Brain microvascular endothelial cell (primary cell): Measurements from ENCODE around the gene CDK2AP2.

Experiments used
- DNase-seq: peaks from one replicate; pipeline ENCODE4 v3.0.0-alpha.2; 2020
- H3K27ac ChIP-seq: fragments of 250-450 bp; sonication (Bioruptor Pico); 2 replicates; pipeline ENCODE4 v1.5.1; 2020; ENCODE audit warnings: mild to moderate bottlenecking, moderate library complexity
- H3K27me3 ChIP-seq: fragments of 250-450 bp; sonication (Bioruptor Pico); replicated peaks from 2 replicates; pipeline ENCODE4 v1.5.1; 2020; ENCODE audit warnings: mild to moderate bottlenecking
- H3K36me3 ChIP-seq: fragments of 250-450 bp; sonication (Bioruptor Pico); replicated peaks from 2 replicates; pipeline ENCODE4 v1.5.1; 2020; ENCODE audit warnings: mild to moderate bottlenecking
- H3K4me3 ChIP-seq: 2 replicates; pipeline ENCODE4 v1.5.1; 2011; ENCODE audit warnings: low read depth, mild to moderate bottlenecking, control low read depth, low read length, moderate library complexity
- in situ Hi-C: cut with HindIII; loops from 2 replicates; pipeline ENCODE4 v1.10.0; 2017; ENCODE audit warnings: low sequenced_read_pairs, low pct_ligation_motif_present
- TF ChIP-seq, protein P1 (sequence below): IDR thresholded peaks from 2 replicates; pipeline ENCODE4 v1.5.1; 2011; ENCODE audit warnings: low read depth, mild to moderate bottlenecking, moderate library complexity, low read length, control low read depth, inconsistent platforms; ENCODE audit errors: missing control alignments

CDK2AP2 gene

DNA sequence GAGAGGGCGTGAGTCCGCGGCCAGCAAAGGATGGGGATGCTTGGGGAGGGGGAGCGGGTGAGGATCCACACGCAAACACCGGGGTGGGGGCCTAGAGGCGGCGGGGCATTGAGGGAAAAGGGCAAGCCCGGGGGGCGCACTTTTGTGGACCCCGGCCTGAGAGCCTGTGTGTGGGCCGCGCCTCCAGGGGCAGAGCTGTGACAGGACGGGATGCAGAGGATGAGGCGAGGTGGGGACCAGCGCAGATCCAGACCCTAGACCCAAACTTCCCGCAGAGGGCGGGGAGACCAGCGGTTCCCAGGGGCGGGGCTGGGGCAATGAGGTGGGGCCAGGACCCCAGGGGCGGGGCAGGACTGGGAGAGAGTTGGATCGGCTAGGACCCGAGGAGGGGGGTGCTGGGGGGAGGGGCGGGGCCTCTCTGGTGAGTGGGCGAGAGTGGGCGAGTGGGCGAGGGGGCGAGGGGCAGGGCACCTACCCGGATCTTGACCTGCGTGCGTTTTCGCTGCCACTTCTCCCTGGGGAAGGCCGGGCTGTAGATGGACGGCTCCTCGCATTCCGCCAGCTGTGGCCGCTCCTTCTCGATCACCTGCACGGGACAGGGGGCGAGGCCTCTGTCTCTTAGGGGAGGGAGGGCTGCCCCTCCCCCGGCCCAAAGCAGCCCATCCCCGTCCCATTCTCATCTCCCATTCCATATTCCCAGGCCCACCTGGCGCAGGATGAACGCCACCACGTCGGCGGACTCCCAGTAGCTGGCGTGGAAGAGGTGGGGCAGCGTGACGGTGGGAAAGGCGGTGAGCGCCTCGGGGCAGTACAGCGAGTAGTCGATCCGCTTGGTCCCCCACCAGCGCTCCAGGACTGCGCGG is 13.4 kb downstream of the CDK2AP2 start:
- no peaks in the 10 kb centered on the region for H3K27me3 ChIP-seq
- no peak for DNase-seq
- in situ Hi-C loops = no loop called here
- H3K27ac ChIP-seq = no peak overlapping the region
- H3K36me3 ChIP-seq = peaks cover 72% of the 10 kb centered on the region
- TF ChIP-seq, protein P1, sequence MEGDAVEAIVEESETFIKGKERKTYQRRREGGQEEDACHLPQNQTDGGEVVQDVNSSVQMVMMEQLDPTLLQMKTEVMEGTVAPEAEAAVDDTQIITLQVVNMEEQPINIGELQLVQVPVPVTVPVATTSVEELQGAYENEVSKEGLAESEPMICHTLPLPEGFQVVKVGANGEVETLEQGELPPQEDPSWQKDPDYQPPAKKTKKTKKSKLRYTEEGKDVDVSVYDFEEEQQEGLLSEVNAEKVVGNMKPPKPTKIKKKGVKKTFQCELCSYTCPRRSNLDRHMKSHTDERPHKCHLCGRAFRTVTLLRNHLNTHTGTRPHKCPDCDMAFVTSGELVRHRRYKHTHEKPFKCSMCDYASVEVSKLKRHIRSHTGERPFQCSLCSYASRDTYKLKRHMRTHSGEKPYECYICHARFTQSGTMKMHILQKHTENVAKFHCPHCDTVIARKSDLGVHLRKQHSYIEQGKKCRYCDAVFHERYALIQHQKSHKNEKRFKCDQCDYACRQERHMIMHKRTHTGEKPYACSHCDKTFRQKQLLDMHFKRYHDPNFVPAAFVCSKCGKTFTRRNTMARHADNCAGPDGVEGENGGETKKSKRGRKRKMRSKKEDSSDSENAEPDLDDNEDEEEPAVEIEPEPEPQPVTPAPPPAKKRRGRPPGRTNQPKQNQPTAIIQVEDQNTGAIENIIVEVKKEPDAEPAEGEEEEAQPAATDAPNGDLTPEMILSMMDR = no peak
- H3K4me3 ChIP-seq = no peak overlapping the region

DNA sequence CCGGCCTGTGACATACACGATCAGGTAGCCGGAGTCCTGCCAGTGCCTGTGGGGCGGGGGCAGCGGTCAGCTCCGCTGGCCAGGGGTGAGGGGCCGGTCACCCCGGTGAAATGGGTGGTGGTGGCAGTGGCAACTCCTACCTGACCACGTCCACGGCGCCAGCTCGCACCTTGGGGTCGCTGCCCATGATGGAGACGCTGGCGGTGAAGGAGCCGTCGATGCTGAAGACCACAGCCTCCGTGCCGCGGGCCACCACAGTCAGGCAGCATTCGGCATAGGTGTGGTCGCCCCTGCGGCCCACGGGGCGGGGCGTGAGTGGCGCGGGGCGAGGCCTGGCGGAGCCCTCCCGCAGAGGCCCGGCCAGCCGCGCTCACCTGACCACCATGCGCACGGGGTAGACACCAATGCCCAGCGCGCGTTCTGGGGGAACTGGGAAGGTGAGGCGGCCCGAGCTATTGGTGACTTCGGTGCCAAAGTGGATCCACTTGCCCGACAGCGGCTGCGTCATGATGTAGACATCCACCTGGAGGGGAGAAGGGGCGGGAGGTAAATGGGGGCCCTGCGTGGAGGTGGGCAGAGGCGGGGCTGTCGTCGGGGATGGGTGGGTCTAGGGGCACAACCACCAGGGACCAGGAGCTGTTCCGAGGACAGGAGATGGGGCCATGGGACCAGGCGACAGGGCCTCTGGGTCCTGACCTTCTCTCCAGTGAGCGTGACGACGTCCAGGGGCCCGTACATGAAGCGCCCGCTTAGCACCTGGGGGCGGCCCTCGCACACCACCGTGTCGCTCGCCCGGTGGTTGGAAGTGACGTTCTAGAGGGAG is 14.2 kb downstream of the CDK2AP2 start:
- Histone ChIP-seq H3K27me3 (no peaks in the 10 kb centered on the region), H3K27ac (no peak overlapping the region), H3K4me3 (no peak overlapping the region), H3K36me3 (peaks cover 77% of the 10 kb centered on the region)
- in situ Hi-C loops = no loop called here
- DNase-seq = no peak
- TF ChIP-seq, protein P1 = no peak

DNA sequence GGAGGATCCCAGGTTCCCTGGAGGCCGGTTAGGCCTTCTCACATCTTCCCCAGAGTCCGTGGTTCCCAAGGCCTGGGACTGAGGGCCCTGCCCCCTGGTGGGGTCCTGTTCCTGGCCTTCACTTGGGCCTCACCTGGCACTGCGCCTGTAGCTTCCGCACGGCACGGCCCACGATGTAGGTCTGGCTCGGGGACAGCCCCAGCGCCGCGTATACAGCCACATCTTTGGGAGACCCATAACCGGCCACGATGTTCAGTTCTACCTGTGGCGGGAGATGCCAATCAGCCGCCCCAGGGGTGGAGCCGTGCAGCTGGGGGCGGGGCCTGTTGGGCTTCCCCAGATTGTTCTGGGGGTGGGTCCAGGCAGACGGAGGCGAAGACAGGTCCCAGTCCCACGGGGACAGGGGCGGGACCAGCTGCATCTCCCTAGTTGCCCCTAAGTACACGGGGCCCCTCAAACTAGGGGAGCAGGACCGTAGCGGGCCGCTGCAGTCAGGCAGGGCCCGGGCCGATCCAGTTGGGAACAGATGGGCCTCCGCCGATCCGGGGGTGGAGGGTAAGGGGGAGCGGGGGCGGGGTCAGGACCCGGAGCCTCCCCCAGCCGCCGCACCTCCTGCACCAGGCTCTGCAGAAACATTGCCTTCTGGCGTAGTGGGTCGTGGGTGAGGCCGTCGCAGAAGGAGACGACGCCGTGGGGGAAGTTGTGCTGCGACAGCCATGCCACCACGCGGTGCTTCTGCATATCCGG is 15.0 kb downstream of the CDK2AP2 start:
- in situ Hi-C loops = no loop called here
- TF ChIP-seq, protein P1 = no peak
- Histone ChIP-seq H3K27ac (no peak overlapping the region), H3K36me3 (peaks cover 73% of the 10 kb centered on the region), H3K27me3 (no peaks in the 10 kb centered on the region), H3K4me3 (no peak overlapping the region)
- DNase-seq = no peak

DNA sequence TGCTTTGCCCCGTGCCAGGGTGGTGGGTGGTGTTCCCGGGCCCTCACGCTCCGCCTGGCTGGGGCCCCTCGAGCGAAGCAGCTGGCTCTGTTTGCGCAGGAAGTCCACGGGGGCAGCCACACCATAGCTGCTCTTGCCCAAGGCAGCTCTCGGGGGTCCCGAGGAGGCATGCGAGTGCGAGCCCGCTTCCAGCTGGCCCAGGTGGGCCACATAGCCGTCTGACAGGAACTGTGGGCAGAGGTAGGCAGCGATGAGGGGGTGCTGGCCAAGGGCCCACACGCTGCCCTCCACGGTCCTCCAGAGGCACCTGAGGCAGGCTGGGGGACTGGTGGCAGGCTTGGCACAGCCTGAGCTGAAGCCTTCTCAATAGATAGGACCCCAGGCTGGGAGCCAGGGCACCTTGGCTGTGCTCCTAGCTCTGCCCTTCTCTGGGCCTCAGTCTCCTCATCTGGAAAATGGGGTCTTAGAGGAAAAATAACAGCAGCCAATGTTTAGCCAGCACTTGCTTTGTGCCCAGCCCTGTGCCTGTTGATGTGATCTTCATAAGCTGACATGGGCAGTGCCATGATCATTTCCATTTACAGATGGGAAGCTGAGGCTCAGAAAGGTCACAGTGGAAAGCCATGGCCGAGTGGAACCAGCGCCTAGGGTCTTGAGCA is 15.8 kb downstream of the CDK2AP2 start:
- Histone ChIP-seq H3K27ac (no peak overlapping the region), H3K27me3 (no peaks in the 10 kb centered on the region), H3K36me3 (peaks cover 68% of the 10 kb centered on the region), H3K4me3 (no peak overlapping the region)
- in situ Hi-C loops = no loop called here
- DNase-seq = no peak
- TF ChIP-seq, protein P1 = no peak

DNA sequence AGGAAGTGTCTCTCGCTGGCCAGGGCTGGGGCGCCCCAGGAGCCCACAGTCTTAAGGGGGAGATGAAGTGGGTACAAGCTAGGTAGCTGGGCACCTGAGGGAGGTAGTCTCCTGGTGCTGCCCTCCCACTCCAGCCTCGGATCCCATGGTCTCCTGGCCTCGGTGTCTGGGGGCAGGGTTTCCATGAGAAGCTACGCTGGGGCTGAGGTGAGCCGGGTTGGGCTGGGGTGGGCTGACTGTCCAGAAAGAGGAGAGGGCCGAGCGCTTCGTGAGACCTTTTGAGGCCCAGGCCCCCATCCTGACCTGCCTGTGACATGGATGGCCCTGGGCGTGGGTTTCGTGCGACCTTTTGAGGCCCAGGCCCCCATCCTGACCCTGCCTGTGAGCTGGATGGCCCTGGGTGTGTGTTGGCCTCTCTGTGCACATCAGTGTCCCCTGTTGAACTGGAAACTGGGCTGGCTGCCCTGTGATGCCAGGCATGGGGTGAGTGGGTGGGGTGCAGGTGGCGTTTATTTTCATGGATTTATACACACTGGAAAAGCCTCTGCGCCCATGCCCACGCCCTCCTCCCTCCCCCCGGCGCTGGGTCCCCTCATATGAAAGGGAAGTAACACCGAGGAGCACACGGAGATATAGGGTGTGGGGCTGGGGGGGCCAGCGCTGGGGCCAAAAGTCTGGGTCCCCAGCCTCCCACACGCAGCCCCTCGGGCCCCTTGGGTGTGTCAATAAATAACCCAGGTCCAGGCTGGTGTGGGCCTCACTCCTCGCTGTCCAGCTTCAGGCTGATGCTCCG is 16.5 kb downstream of the CDK2AP2 start:
- DNase-seq = no peak
- Histone ChIP-seq H3K27me3 (no peaks in the 10 kb centered on the region), H3K4me3 (no peak overlapping the region), H3K27ac (no peak overlapping the region), H3K36me3 (peaks cover 63% of the 10 kb centered on the region)
- in situ Hi-C loops = no loop called here
- TF ChIP-seq, protein P1 = no peak
